Central memory CD8-positive, alpha-beta T cell (primary cell): ENCODE data around the gene TNKS1BP1.

Source experiments
- ATAC-seq: fragments of 150-1000 bp; cut with Tn5 transposase; replicated peaks from 2 replicates; pipeline ENCODE4 v1.10.0; 2022; ENCODE audit warnings: mild to moderate bottlenecking, moderate FRiP score, moderate number of reproducible peaks; ENCODE audit not compliant: poor library complexity, severe bottlenecking; ENCODE audit errors: extremely low read depth
- DNase-seq, 2 donors: peaks; one replicate each; pipeline ENCODE4 v3.0.0; 2021; ENCODE audit warnings: low spot score in 2 of 2
- H3K27ac Mint-ChIP-seq: one replicate; pipeline ENCODE4 v1.8.0; 2022; ENCODE audit warnings: low read depth, mild to moderate bottlenecking, moderate library complexity, mixed read lengths
- H3K27me3 Mint-ChIP-seq: one replicate; pipeline ENCODE4 v1.8.0; 2022; ENCODE audit warnings: mixed read lengths
- H3K36me3 Mint-ChIP-seq: one replicate; pipeline ENCODE4 v1.8.0; 2022; ENCODE audit warnings: mild to moderate bottlenecking, moderate library complexity, mixed read lengths; ENCODE audit not compliant: insufficient read depth
- H3K4me1 Mint-ChIP-seq: one replicate; pipeline ENCODE4 v1.8.0; 2022; ENCODE audit warnings: mixed read lengths
- H3K4me3 Mint-ChIP-seq: one replicate; pipeline ENCODE4 v1.8.0; 2022; ENCODE audit warnings: mild to moderate bottlenecking, moderate library complexity, mixed read lengths
- H3K9me3 Mint-ChIP-seq: one replicate; pipeline ENCODE4 v1.8.0; 2022; ENCODE audit warnings: mixed read lengths

Gene TNKS1BP1

DNA sequence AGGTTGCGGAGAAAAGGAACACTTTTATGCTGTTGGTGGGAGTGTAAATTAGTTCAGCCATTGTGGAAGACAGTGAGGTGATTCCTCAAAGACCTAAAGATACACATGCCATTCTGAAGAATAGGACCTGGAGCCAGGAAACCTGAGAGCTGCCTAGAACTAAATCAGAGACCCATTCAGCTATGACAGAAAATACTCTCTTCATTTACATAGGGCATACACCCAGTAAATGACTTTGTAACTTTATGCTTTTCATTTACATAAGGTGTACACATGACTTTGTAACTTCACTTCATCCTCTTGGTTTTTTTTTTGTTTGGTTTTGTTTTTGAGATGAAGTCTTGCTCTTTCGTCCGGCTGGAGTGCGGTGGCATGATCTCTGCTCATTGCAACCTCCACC is 62.6 kb downstream of the TNKS1BP1 start:
- no peak for ATAC-seq
- Mint-ChIP-seq H3K27me3 (peaks cover 30% of the 10 kb centered on the region), H3K36me3 (no peaks in the 10 kb centered on the region), H3K4me3 (no peak overlapping the region), H3K27ac (no peak overlapping the region), H3K9me3 (no peaks in the 10 kb centered on the region), H3K4me1 (no peaks in the 10 kb centered on the region)
- DNase-seq, result no peak

GRCh38 chr11:57260937-57261783 is 63.6 kb downstream of the TNKS1BP1 start:
- Mint-ChIP-seq H3K36me3 (no peaks in the 10 kb centered on the region), H3K27ac (no peak overlapping the region), H3K4me3 (no peak overlapping the region), H3K4me1 (no peaks in the 10 kb centered on the region), H3K9me3 (no peaks in the 10 kb centered on the region), H3K27me3 (peaks cover 35% of the 10 kb centered on the region)
- ATAC-seq (no peak), DNase-seq (no peak)

- Mint-ChIP-seq H3K9me3 (no peaks in the 10 kb centered on the region), H3K4me3 (no peak overlapping the region), H3K36me3 (no peaks in the 10 kb centered on the region), H3K4me1 (no peaks in the 10 kb centered on the region), H3K27me3 (peaks cover 63% of the 10 kb centered on the region), H3K27ac (no peak overlapping the region)
- ATAC-seq (no peak), DNase-seq (no peak)
Measured at GRCh38 chr11:57256119-57256518, 68.6 kb downstream of the TNKS1BP1 start.

- peaks cover 68% of the 10 kb centered on the region for H3K27me3 Mint-ChIP-seq
- no peak for DNase-seq
- no peak overlapping the region for H3K4me3 Mint-ChIP-seq
- no peak overlapping the region for H3K27ac Mint-ChIP-seq
- H3K9me3 Mint-ChIP-seq, result no peaks in the 10 kb centered on the region
- H3K36me3 Mint-ChIP-seq, result no peaks in the 10 kb centered on the region
- H3K4me1 Mint-ChIP-seq, result no peaks in the 10 kb centered on the region
- ATAC-seq, result no peak
Measured at GRCh38 chr11:57255618-57256017, 69.1 kb downstream of the TNKS1BP1 start.

DNA sequence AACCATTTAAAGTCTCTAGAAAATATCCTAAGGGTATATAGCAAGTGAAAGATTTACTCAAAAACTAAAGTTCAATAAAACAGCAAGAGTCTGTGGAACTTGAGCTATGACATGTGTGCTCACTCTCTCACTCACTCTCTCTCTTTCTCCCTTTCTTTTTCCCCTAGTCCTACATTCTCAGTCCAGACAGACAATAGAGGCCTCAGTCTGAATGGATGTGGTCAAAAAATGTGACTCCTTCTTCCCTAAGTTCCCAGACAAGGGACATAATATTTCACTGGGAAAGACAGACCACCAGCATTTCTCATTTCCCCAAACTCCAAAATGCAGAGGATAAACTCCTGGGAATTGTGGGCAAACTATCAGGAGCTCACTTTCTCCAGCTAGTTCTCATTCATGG is 70.1 kb downstream of the TNKS1BP1 start:
- Mint-ChIP-seq H3K4me1 (no peaks in the 10 kb centered on the region), H3K27me3 (peaks cover 70% of the 10 kb centered on the region), H3K27ac (no peak overlapping the region), H3K4me3 (no peak overlapping the region), H3K36me3 (no peaks in the 10 kb centered on the region), H3K9me3 (no peaks in the 10 kb centered on the region)
- no peak for DNase-seq
- no peak for ATAC-seq

DNA sequence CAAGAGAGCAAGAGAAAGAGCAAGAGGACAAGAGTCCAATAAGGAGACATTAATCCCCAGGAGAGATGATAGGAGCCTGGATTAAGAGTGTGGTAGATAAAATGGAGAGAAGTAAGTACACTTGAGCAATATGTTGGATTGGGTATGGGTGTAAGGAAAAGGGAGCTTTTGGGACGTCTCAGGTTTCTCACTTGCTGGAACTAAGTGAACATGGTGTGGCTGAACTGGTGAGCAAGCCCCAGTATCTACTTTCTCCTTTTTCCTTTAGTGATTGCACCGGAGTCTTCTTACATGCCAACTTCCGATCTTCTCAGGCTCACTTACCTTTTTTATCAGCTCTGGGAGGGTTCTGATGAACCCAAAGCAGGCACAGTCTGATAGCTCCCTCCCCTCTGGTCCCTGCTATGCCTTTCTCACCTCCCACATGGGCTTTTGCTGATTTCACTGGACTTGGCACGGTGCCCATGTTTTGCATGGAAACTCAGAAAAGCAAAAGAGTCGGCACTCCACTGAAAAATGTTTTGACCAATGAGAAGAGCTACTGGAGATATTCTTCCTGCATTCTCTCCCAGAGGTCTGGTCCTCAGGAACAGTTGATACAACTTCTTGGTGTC is 73.2 kb downstream of the TNKS1BP1 start:
- no peaks in the 10 kb centered on the region for H3K4me1 Mint-ChIP-seq
- no peaks in the 10 kb centered on the region for H3K9me3 Mint-ChIP-seq
- H3K27me3 Mint-ChIP-seq, result peaks cover 64% of the 10 kb centered on the region
- H3K36me3 Mint-ChIP-seq, result no peaks in the 10 kb centered on the region
- ATAC-seq, result no peak
- no peak overlapping the region for H3K27ac Mint-ChIP-seq
- DNase-seq, result no peak
- H3K4me3 Mint-ChIP-seq, result no peak overlapping the region

GRCh38 chr11:57251037-57251436 is 73.7 kb downstream of the TNKS1BP1 start:
- DNase-seq, result no peak
- H3K27ac Mint-ChIP-seq, result no peak overlapping the region
- no peaks in the 10 kb centered on the region for H3K4me1 Mint-ChIP-seq
- no peak overlapping the region for H3K4me3 Mint-ChIP-seq
- no peaks in the 10 kb centered on the region for H3K9me3 Mint-ChIP-seq
- no peaks in the 10 kb centered on the region for H3K36me3 Mint-ChIP-seq
- ATAC-seq, result no peak
- peaks cover 58% of the 10 kb centered on the region for H3K27me3 Mint-ChIP-seq
